HepG2 (cell line): Measurements from ENCODE around the gene AFF1. TPM values are rescaled to one million over a fixed set of nuclear protein-coding genes. Genes with fewer than 3 reads are reported as not detected.

Experiments used
- ELF1 ChIP-seq: sonication (generic); formaldehyde crosslinking; IDR thresholded peaks from 2 replicates; pipeline ENCODE4 v1.4.0; 2020; ENCODE audit warnings: missing genetic modification reagents
- ERF ChIP-seq: IDR thresholded peaks from 2 replicates; pipeline ENCODE4 v1.6.1; 2018; ENCODE audit warnings: missing biosample characterization, missing genetic modification reagents
- ETV6 ChIP-seq: sonication (generic); formaldehyde crosslinking; conservative IDR thresholded peaks from 2 replicates; pipeline ENCODE4 v1.4.0; 2020; ENCODE audit warnings: missing genetic modification reagents
- FOXP4 ChIP-seq: sonication (generic); formaldehyde crosslinking; IDR thresholded peaks from 2 replicates; pipeline ENCODE4 v1.4.0; 2020; ENCODE audit warnings: missing genetic modification reagents
- HIVEP1 ChIP-seq: sonication (generic); formaldehyde crosslinking; IDR thresholded peaks from 2 replicates; pipeline ENCODE4 v1.4.0; 2020; ENCODE audit warnings: mild to moderate bottlenecking, missing genetic modification reagents
- KDM4B ChIP-seq: sonication (generic); formaldehyde crosslinking; IDR thresholded peaks from 2 replicates; pipeline ENCODE4 v1.4.0; 2020; ENCODE audit warnings: missing genetic modification reagents
- MAX ChIP-seq: IDR thresholded peaks from 2 replicates; pipeline ENCODE4 v1.6.1; 2012; ENCODE audit warnings: inconsistent platforms
- MXI1 ChIP-seq: IDR thresholded peaks from 3 replicates; pipeline ENCODE4 v1.6.1; 2012; ENCODE audit warnings: low read depth, low read length, inconsistent platforms, borderline replicate concordance
- ONECUT2 ChIP-seq: sonication (generic); formaldehyde crosslinking; IDR thresholded peaks from 2 replicates; pipeline ENCODE4 v1.4.0; 2020; ENCODE audit warnings: missing genetic modification reagents
- RARA ChIP-seq: IDR thresholded peaks from 2 replicates; pipeline ENCODE4 v1.6.1; 2016; ENCODE audit warnings: missing genetic modification reagents, missing compliant biosample characterization
- REL ChIP-seq: sonication (generic); formaldehyde crosslinking; conservative IDR thresholded peaks from 2 replicates; pipeline ENCODE4 v1.8.0; 2022; ENCODE audit warnings: mild to moderate bottlenecking, missing genetic modification reagents, moderate library complexity
- STAT6 ChIP-seq: sonication (generic); formaldehyde crosslinking; IDR thresholded peaks from 2 replicates; pipeline ENCODE4 v1.4.0; 2020; ENCODE audit warnings: missing genetic modification reagents, mild to moderate bottlenecking, borderline replicate concordance
- TARDBP ChIP-seq: sonication (generic); formaldehyde crosslinking; IDR thresholded peaks from 2 replicates; pipeline ENCODE4 v1.8.0; 2022; ENCODE audit warnings: mild to moderate bottlenecking, missing genetic modification reagents
- ZNF317 ChIP-seq: sonication (generic); formaldehyde crosslinking; IDR thresholded peaks from 2 replicates; pipeline ENCODE4 v1.5.0; 2020; ENCODE audit warnings: mild to moderate bottlenecking, missing genetic modification reagents
- ZNF362 ChIP-seq: sonication (generic); formaldehyde crosslinking; IDR thresholded peaks from 2 replicates; pipeline ENCODE4 v1.4.0; 2020; ENCODE audit warnings: missing genetic modification reagents, mild to moderate bottlenecking, borderline replicate concordance
- ZNF451 ChIP-seq: sonication (generic); formaldehyde crosslinking; IDR thresholded peaks from 2 replicates; pipeline ENCODE4 v1.5.0; 2020; ENCODE audit warnings: mild to moderate bottlenecking, missing genetic modification reagents
- ZNF484 ChIP-seq: sonication (generic); formaldehyde crosslinking; IDR thresholded peaks from 2 replicates; pipeline ENCODE4 v1.5.1; 2020; ENCODE audit warnings: mild to moderate bottlenecking, low read depth, missing genetic modification reagents, borderline replicate concordance
- ZNF512 ChIP-seq: sonication (generic); formaldehyde crosslinking; IDR thresholded peaks from 2 replicates; pipeline ENCODE4 v1.4.0; 2020; ENCODE audit warnings: mild to moderate bottlenecking, missing genetic modification reagents
- ZNF704 ChIP-seq: sonication (generic); formaldehyde crosslinking; IDR thresholded peaks from 2 replicates; pipeline ENCODE4 v1.8.1; 2023; ENCODE audit warnings: mild to moderate bottlenecking, inconsistent platforms, moderate library complexity, missing genetic modification reagents, borderline replicate concordance
- ZNF850 ChIP-seq: sonication (generic); formaldehyde crosslinking; conservative IDR thresholded peaks from 2 replicates; pipeline ENCODE4 v1.9.0; 2021; ENCODE audit warnings: mild to moderate bottlenecking, missing genetic modification reagents
- polyA plus RNA-seq, 8 experiments: library from polyadenylated mRNA; depleted of rRNA in 3 of 8; stranded (reverse) in 7 of 8; unstranded in 1 of 8; fragments of >200 nt; fragmentation: Illumina TruSeq in 4 of 8; extraction: Trizol in 4 of 8; gene quantifications; 2 replicates each; pipeline versions ENCODE4 v1.2.1 to v1.2.3, GENCODE V29; 2011 to 2016; ENCODE audit warnings: low read depth in 4 of 8, missing spikeins in 1 of 8, mixed read lengths in 1 of 8; ENCODE audit not compliant: insufficient read depth in 1 of 8
- total RNA-seq, 5 experiments: library from RNA; depleted of rRNA; stranded (reverse); fragments of >200 nt; fragmentation: Illumina TruSeq; extraction: Trizol; gene quantifications; 2 replicates each; pipeline ENCODE4 v1.2.3, GENCODE V29; 2016; ENCODE audit warnings: low read depth in 1 of 5

AFF1 gene
- total and polyA plus RNA-seq, 2 of the 13 experiments (the other 11 are each of a cell fraction or from before 2014, with no cell fraction given) = 15.5 to 15.9 TPM

GRCh38 chr4:87006676-87007527, 72.1 kb downstream of the AFF1 start (continued):
- TF ChIP-seq ZNF362 = no peak; the same call in 1 of the 2 replicates
- no peak; the same call in 1 of the 2 replicates for TF ChIP-seq ZNF704 (CRISPR knock-in tag)
- TF ChIP-seq ZNF484 (CRISPR knock-in tag) = no peak
- TF ChIP-seq ETV6 (CRISPR knock-in tag) = peak; percentile 83; the same call in 1 of the 2 replicates
- no peak; the same call in 1 of the 2 replicates for TF ChIP-seq KDM4B (CRISPR knock-in tag)
- no peak for TF ChIP-seq ZNF850 (CRISPR knock-in tag)
- peak; percentile 70; the same call in 1 of the 2 replicates for TF ChIP-seq REL (CRISPR knock-in tag)
- no peak for TF ChIP-seq FOXP4 (CRISPR knock-in tag)
- peak; percentile 38; the same call in 1 of the 2 replicates for TF ChIP-seq ELF1 (CRISPR knock-in tag)
- TF ChIP-seq STAT6 = 0 out of 2 replicates have a peak, but pooled peaks have one; percentile 40
- peak; percentile 91 for TF ChIP-seq ZNF317
- no peak for TF ChIP-seq ONECUT2 (CRISPR knock-in tag)
- TF ChIP-seq ZNF512 (CRISPR knock-in tag) = no peak
- no peak; the same call in 1 of the 2 replicates for TF ChIP-seq HIVEP1 (CRISPR knock-in tag)
- no peak for TF ChIP-seq TARDBP (CRISPR knock-in tag)
- peak; percentile 42; the same call in 1 of the 3 replicates for TF ChIP-seq MXI1
- peak; percentile 86; the same call in 1 of the 2 replicates for TF ChIP-seq ERF (CRISPR knock-in tag)
- TF ChIP-seq RARA (CRISPR knock-in tag) = peak; percentile 11
- peak; percentile 65 for TF ChIP-seq MAX
- no peak for TF ChIP-seq ZNF451 (CRISPR knock-in tag)
